SK-N-SH (cell line): ENCODE measurements around the gene SPRN.

Experiments
- CTCF ChIP-seq: fragments of 200-600 bp; sonication (generic); IDR thresholded peaks from 2 replicates; pipeline ENCODE4 v1.6.1; 2017; ENCODE audit warnings: antibody characterized with exemption, mild to moderate bottlenecking, moderate library complexity
- EP300 ChIP-seq, 2 experiments: IDR thresholded peaks; 2 replicates each; pipeline versions ENCODE4 v1.4.0 to v1.6.1; 2012; ENCODE audit warnings: borderline replicate concordance in 1 of 2, low read depth in 1 of 2, low read length in 1 of 2
- EZH2phosphoT487 ChIP-seq: fragments of 200-600 bp; sonication (generic); IDR thresholded peaks from 2 replicates; pipeline ENCODE4 v1.6.1; 2017; ENCODE audit warnings: low read depth, mixed run types, mild to moderate bottlenecking, antibody characterized with exemption, moderate library complexity, borderline replicate concordance
- FOXJ3 ChIP-seq: sonication (generic); formaldehyde crosslinking; IDR thresholded peaks from 2 replicates; pipeline ENCODE4 v1.5.1; 2020; ENCODE audit warnings: mild to moderate bottlenecking, missing genetic modification reagents
- GABPA ChIP-seq: IDR thresholded peaks from 2 replicates; pipeline ENCODE4 v1.4.0; 2012; ENCODE audit warnings: low read depth, mild to moderate bottlenecking
- MAX ChIP-seq: IDR thresholded peaks from 2 replicates; pipeline ENCODE4 v1.4.0; 2012; ENCODE audit warnings: low read depth
- MXI1 ChIP-seq: IDR thresholded peaks from 2 replicates; pipeline ENCODE4 v1.6.1; 2012; ENCODE audit warnings: mild to moderate bottlenecking, low read depth, low read length, improper control_type of control experiment
- YY1 ChIP-seq: IDR thresholded peaks from 2 replicates; pipeline ENCODE4 v1.4.0; 2012; ENCODE audit warnings: low read depth, mild to moderate bottlenecking
- TF ChIP-seq, protein P1 (sequence below): IDR thresholded peaks from 2 replicates; pipeline ENCODE4 v1.6.1; 2012; ENCODE audit warnings: mild to moderate bottlenecking, low read depth, low read length, moderate library complexity
- TF ChIP-seq, protein P2 (sequence below): fragments of 150-350 bp; IDR thresholded peaks from 2 replicates; pipeline ENCODE4 v1.6.1; 2017; ENCODE audit warnings: antibody characterized with exemption, low read length, low read depth, borderline replicate concordance

DNA sequence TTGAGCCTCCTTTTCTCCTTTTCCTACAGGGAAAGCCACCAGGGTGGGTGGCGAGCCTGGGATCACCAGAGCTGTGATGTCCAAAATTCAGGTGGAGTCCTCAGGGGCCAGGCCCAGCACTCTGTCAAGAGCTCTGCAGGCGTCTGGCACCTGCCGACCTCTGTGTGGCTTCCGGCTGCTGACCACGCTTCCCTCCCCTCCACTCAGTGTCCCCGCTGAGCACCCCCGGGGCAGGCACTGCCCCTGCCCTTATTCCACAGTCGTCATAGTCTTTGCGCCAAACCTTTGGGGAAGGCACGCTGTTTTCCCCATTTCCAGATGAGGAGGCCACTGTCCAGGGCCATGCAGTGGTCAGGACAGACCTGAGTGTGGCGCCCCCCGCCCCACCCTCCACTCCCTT, 22.9 kb downstream of the SPRN start:
- TF ChIP-seq, protein P1, sequence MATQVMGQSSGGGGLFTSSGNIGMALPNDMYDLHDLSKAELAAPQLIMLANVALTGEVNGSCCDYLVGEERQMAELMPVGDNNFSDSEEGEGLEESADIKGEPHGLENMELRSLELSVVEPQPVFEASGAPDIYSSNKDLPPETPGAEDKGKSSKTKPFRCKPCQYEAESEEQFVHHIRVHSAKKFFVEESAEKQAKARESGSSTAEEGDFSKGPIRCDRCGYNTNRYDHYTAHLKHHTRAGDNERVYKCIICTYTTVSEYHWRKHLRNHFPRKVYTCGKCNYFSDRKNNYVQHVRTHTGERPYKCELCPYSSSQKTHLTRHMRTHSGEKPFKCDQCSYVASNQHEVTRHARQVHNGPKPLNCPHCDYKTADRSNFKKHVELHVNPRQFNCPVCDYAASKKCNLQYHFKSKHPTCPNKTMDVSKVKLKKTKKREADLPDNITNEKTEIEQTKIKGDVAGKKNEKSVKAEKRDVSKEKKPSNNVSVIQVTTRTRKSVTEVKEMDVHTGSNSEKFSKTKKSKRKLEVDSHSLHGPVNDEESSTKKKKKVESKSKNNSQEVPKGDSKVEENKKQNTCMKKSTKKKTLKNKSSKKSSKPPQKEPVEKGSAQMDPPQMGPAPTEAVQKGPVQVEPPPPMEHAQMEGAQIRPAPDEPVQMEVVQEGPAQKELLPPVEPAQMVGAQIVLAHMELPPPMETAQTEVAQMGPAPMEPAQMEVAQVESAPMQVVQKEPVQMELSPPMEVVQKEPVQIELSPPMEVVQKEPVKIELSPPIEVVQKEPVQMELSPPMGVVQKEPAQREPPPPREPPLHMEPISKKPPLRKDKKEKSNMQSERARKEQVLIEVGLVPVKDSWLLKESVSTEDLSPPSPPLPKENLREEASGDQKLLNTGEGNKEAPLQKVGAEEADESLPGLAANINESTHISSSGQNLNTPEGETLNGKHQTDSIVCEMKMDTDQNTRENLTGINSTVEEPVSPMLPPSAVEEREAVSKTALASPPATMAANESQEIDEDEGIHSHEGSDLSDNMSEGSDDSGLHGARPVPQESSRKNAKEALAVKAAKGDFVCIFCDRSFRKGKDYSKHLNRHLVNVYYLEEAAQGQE = no peak
- TF ChIP-seq MXI1 (no peak), CTCF (no peak), EZH2phosphoT487 (no peak), EP300 (IDR thresholded peaks at IDR 0.05; ENCODE audit: borderline replicate concordance in 1 of 2, low read depth in 1 of 2, low read length in 1 of 2) (no peak), YY1 (no peak), GABPA (no peak), FOXJ3 (CRISPR knock-in tag) (no peak), MAX (no peak)
- TF ChIP-seq, protein P2, sequence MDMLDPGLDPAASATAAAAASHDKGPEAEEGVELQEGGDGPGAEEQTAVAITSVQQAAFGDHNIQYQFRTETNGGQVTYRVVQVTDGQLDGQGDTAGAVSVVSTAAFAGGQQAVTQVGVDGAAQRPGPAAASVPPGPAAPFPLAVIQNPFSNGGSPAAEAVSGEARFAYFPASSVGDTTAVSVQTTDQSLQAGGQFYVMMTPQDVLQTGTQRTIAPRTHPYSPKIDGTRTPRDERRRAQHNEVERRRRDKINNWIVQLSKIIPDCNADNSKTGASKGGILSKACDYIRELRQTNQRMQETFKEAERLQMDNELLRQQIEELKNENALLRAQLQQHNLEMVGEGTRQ = no peak
